Measurements from ENCODE around the gene MICALL2.

MICALL2 gene

GRCh38 chr7:1493129-1493528 lies 33.9 kb upstream of the MICALL2 start:
- DNase-seq (ENCODE audit: low read depth) = no peak

GRCh38 chr7:1492640-1493039 lies 33.4 kb upstream of the MICALL2 start:
- no peak for DNase-seq (ENCODE audit: low read depth)

GRCh38 chr7:1492221-1492620 lies 33.0 kb upstream of the MICALL2 start:
- DNase-seq (ENCODE audit: low read depth) = no peak

GRCh38 chr7:1490837-1491236 lies 31.6 kb upstream of the MICALL2 start:
- no peak for DNase-seq (ENCODE audit: low read depth)

- no peak for DNase-seq (ENCODE audit: low read depth)
Observed at GRCh38 chr7:1489336-1489735, 30.1 kb upstream of the MICALL2 start.

- no peak for DNase-seq (ENCODE audit: low read depth)
Observed at GRCh38 chr7:1488016-1488415, 28.7 kb upstream of the MICALL2 start.

GRCh38 chr7:1487466-1487865 lies 28.2 kb upstream of the MICALL2 start:
- no peak for DNase-seq (ENCODE audit: low read depth)

GRCh38 chr7:1486571-1486970 lies 27.3 kb upstream of the MICALL2 start:
- DNase-seq (ENCODE audit: low read depth) = no peak

GRCh38 chr7:1485156-1485555 lies 25.9 kb upstream of the MICALL2 start:
- no peak for DNase-seq (ENCODE audit: low read depth)

GRCh38 chr7:1484569-1484968 lies 25.3 kb upstream of the MICALL2 start:
- DNase-seq (ENCODE audit: low read depth) = no peak

- DNase-seq (ENCODE audit: low read depth) = no peak
Observed at GRCh38 chr7:1483536-1484505, 24.6 kb upstream of the MICALL2 start.

GRCh38 chr7:1483079-1483478 lies 23.8 kb upstream of the MICALL2 start:
- DNase-seq (ENCODE audit: low read depth) = no peak

- DNase-seq (ENCODE audit: low read depth) = no peak
Observed at GRCh38 chr7:1481300-1481699, 22.0 kb upstream of the MICALL2 start.

- DNase-seq (ENCODE audit: low read depth) = no peak
Observed at GRCh38 chr7:1480670-1481069, 21.4 kb upstream of the MICALL2 start.

- no peak for DNase-seq (ENCODE audit: low read depth)
Observed at GRCh38 chr7:1479287-1479686, 20.0 kb upstream of the MICALL2 start.

- DNase-seq (ENCODE audit: low read depth) = no peak
Observed at GRCh38 chr7:1478480-1478879, 19.2 kb upstream of the MICALL2 start.

GRCh38 chr7:1476859-1477258 lies 17.6 kb upstream of the MICALL2 start:
- no peak for DNase-seq (ENCODE audit: low read depth)

- no peak for DNase-seq (ENCODE audit: low read depth)
Observed at GRCh38 chr7:1475991-1476390, 16.7 kb upstream of the MICALL2 start.

GRCh38 chr7:1475393-1475792 lies 16.1 kb upstream of the MICALL2 start:
- DNase-seq (ENCODE audit: low read depth) = no peak

GRCh38 chr7:1474736-1475135 lies 15.5 kb upstream of the MICALL2 start:
- DNase-seq (ENCODE audit: low read depth) = no peak

- peak; percentile 65 for DNase-seq (ENCODE audit: low read depth)
Observed at GRCh38 chr7:1473864-1474512, 14.7 kb upstream of the MICALL2 start.

- no peak for DNase-seq (ENCODE audit: low read depth)
Observed at GRCh38 chr7:1470901-1471300, 11.6 kb upstream of the MICALL2 start.

- DNase-seq (ENCODE audit: low read depth) = no peak
Observed at GRCh38 chr7:1468643-1469298, 9.5 kb upstream of the MICALL2 start.
